ENCODE results near the gene ARL3. TPM values are rescaled to one million over a fixed set of nuclear protein-coding genes. Genes with fewer than 3 reads are reported as not detected.

The ARL3 gene
- total RNA-seq, 1 experiment from 2014 or later = 16.5 TPM

- H3K4me1 Mint-ChIP-seq = peaks cover 6 to 25% of the 10 kb centered on the region in 2 experiments
- WGBS (ENCODE audit: extremely low coverage, insufficient read length, low lambda C conversion rate) = no CpG with 5 or more reads among the region's 13 CpGs
- Histone ChIP-seq H4K91ac (ENCODE audit: insufficient read length, low read depth, low read length) (no peak overlapping the region), H3K18ac (ENCODE audit: insufficient read length, low read depth, low read length) (no peak overlapping the region), H3K27me3 (ENCODE audit: insufficient read depth, low read length) (no peaks in the 10 kb centered on the region), H4K20me1 (ENCODE audit: control insufficient read depth, insufficient read depth, insufficient read length) (no peaks in the 10 kb centered on the region), H4K8ac (replicated peaks; ENCODE audit: insufficient read length, low read depth, low read length) (no peak overlapping the region), H2BK5ac (ENCODE audit: insufficient read length, low read length) (no peak overlapping the region), H3K4me2 (ENCODE audit: insufficient read depth, insufficient read length, low read length) (no peak overlapping the region), H2AFZ (ENCODE audit: low read length) (no peak overlapping the region), H3K14ac (ENCODE audit: insufficient read depth, low read length) (no peak overlapping the region), H2BK120ac (ENCODE audit: low read depth, low read length, poor library complexity, severe bottlenecking) (no peak overlapping the region), H3K23me2 (ENCODE audit: insufficient read length, low read depth, low read length, poor library complexity, severe bottlenecking) (no peaks in the 10 kb centered on the region), H3K4ac (ENCODE audit: low read depth, low read length) (no peak overlapping the region), H3K79me2 (ENCODE audit: insufficient read depth, low read length) (no peaks in the 10 kb centered on the region), H3K27ac (ENCODE audit: insufficient read length, low read depth, low read length) (no peak overlapping the region), H4K5ac (ENCODE audit: insufficient read length, low read depth, low read length) (no peak overlapping the region), H2BK15ac (ENCODE audit: low read depth, low read length) (no peak overlapping the region), H2BK20ac (ENCODE audit: low read depth, low read length, poor library complexity, severe bottlenecking) (no peak overlapping the region), H3K56ac (ENCODE audit: insufficient read length, low read depth, low read length) (no peak overlapping the region), H3T11ph (ENCODE audit: low read length) (no peak overlapping the region), H3K9me3 (ENCODE audit: control insufficient read depth, low read depth, low read length) (no peaks in the 10 kb centered on the region), H2BK12ac (ENCODE audit: insufficient read length, low read depth, low read length) (no peak overlapping the region), H3K23ac (ENCODE audit: insufficient read length, low read depth, low read length) (no peak overlapping the region), H3K79me1 (ENCODE audit: insufficient read depth, low read depth, low read length, poor library complexity, severe bottlenecking) (no peaks in the 10 kb centered on the region), H3K4me1 (ENCODE audit: insufficient read depth, low read length) (no peaks in the 10 kb centered on the region; the same call in 1 of the 2 replicates), H2AK5ac (ENCODE audit: insufficient read length, low read length) (no peak overlapping the region), H3K9ac (ENCODE audit: extremely low read depth, insufficient read length, low read length) (no peak overlapping the region)
- no peak overlapping the region for H3K4me3 Mint-ChIP-seq
- H3K36me3 Mint-ChIP-seq (ENCODE audit: insufficient read depth in 1 of 3, low read depth in 3 of 3) = peaks cover 19 to 50% (median 45%) of the 10 kb centered on the region in 3 experiments
- H3K9me3 Mint-ChIP-seq = no peaks in the 10 kb centered on the region
- no peak for DNase-seq
- peak overlapping the region in 1 of 3 experiments; percentile 63; a peak in 2 of 7 replicates for H3K27ac Mint-ChIP-seq
- no peak for TF ChIP-seq CTCF (conservative IDR thresholded peaks at IDR 0.05)
- no peaks in the 10 kb centered on the region for H3K27me3 Mint-ChIP-seq (ENCODE audit: low read depth)
These were observed 56.0 kb downstream of the ARL3 start for GRCh38 chr10:102657984-102658724.
